Astrocyte (in vitro differentiated cells and primary cell): ENCODE measurements around the gene ZFP1. TPM values are rescaled to one million over a fixed set of nuclear protein-coding genes. Genes with fewer than 3 reads are reported as not detected.

Source experiments
- DNase-seq: peaks from one replicate; pipeline ENCODE4 v3.0.0-alpha.2; 2010; ENCODE audit warnings: low read depth
- FAIRE-seq: peaks from 2 replicates; lab custom pipeline; 2011; peaks lifted over from hg19 to GRCh38; lab: Jason Lieb, UNC
- H2AFZ ChIP-seq: 2 replicates; pipeline ENCODE4 v1.6.0; 2012; ENCODE audit warnings: low read depth, low read length, inconsistent platforms
- H3K27ac ChIP-seq: 2 replicates; pipeline ENCODE4 v1.5.1; 2011; ENCODE audit warnings: low read depth, low read length, inconsistent platforms
- H3K27me3 ChIP-seq: 2 replicates; pipeline ENCODE4 v1.6.0; 2011; ENCODE audit warnings: low read length, inconsistent platforms; ENCODE audit not compliant: insufficient read depth
- H3K36me3 ChIP-seq: 2 replicates; pipeline ENCODE4 v1.5.1; 2011; ENCODE audit warnings: low read length, inconsistent platforms; ENCODE audit not compliant: insufficient read depth
- H3K4me1 ChIP-seq: 2 replicates; pipeline ENCODE4 v1.5.1; 2011; ENCODE audit warnings: low read length, inconsistent platforms; ENCODE audit not compliant: insufficient read depth
- H3K4me2 ChIP-seq: 2 replicates; pipeline ENCODE4 v1.6.0; 2012; ENCODE audit warnings: low read length, inconsistent platforms
- H3K4me3 ChIP-seq: 2 replicates; pipeline ENCODE4 v1.5.1; 2011; ENCODE audit warnings: low read depth, mild to moderate bottlenecking, low read length, inconsistent platforms; ENCODE audit not compliant: insufficient read depth
- H3K79me2 ChIP-seq: 2 replicates; pipeline ENCODE4 v1.6.0; 2012; ENCODE audit warnings: mild to moderate bottlenecking, low read length, inconsistent platforms; ENCODE audit not compliant: insufficient read depth
- H3K9ac ChIP-seq: 2 replicates; pipeline ENCODE4 v1.6.0; 2012; ENCODE audit warnings: mild to moderate bottlenecking, low read length, inconsistent platforms
- H3K9me3 ChIP-seq: 2 replicates; pipeline ENCODE4 v1.5.1; 2012; ENCODE audit warnings: low read depth, mild to moderate bottlenecking, low read length, inconsistent platforms; ENCODE audit not compliant: insufficient read depth
- H4K20me1 ChIP-seq: 2 replicates; pipeline ENCODE4 v1.6.0; 2012; ENCODE audit warnings: low read length, inconsistent platforms; ENCODE audit not compliant: insufficient read depth
- H3K27ac Mint-ChIP-seq: one replicate; pipeline ENCODE4 v1.8.0; 2021; ENCODE audit warnings: mild to moderate bottlenecking, mixed read lengths; ENCODE audit not compliant: unreplicated experiment
- H3K27me3 Mint-ChIP-seq: one replicate; pipeline ENCODE4 v1.8.0; 2021; ENCODE audit warnings: low read depth, mixed read lengths; ENCODE audit not compliant: unreplicated experiment
- H3K36me3 Mint-ChIP-seq: one replicate; pipeline ENCODE4 v1.8.0; 2021; ENCODE audit warnings: low read depth, mixed read lengths; ENCODE audit not compliant: unreplicated experiment
- H3K4me1 Mint-ChIP-seq: one replicate; pipeline ENCODE4 v1.8.0; 2021; ENCODE audit warnings: low read depth, mixed read lengths; ENCODE audit not compliant: unreplicated experiment
- H3K4me3 Mint-ChIP-seq: one replicate; pipeline ENCODE4 v1.8.0; 2021; ENCODE audit warnings: mild to moderate bottlenecking, moderate library complexity, mixed read lengths; ENCODE audit not compliant: unreplicated experiment
- H3K9me3 Mint-ChIP-seq: one replicate; pipeline ENCODE4 v1.8.0; 2021; ENCODE audit warnings: mild to moderate bottlenecking, mixed read lengths; ENCODE audit not compliant: unreplicated experiment
- EZH2 ChIP-seq: IDR thresholded peaks from 2 replicates; pipeline ENCODE4 v1.6.1; 2012; ENCODE audit warnings: mild to moderate bottlenecking, low read length, inconsistent platforms; ENCODE audit not compliant: insufficient read depth
- total RNA-seq: library from RNA; stranded (reverse); gene quantifications from 2 replicates; pipeline ENCODE4 v1.2.1, GENCODE V29; 2021
- TF ChIP-seq, protein P1 (sequence below): IDR thresholded peaks from 2 replicates; pipeline ENCODE4 v1.5.1; 2011; ENCODE audit warnings: low read depth, mild to moderate bottlenecking, inconsistent platforms, low read length, moderate library complexity; ENCODE audit not compliant: insufficient read depth

The ZFP1 gene
- total RNA-seq, 1 donor from 2014 or later: 8.2 TPM

DNA sequence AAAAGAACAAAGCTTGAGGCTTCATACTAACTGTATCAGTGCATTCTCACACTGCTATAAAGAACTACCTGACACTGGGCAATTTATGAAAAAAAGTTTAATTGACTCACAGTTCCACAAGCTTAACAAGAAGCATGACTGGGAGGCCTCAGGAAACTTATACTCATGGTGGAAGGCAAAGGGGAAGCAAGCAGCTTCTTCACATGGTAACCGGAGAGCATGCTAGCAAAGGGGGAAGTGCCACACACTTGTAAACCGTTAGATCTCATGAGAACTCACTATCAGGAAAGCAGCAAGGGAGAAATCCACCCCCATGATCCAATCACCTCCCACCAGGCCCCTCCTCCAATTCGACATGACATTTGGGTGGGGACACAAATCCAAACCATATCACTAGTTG lies 33.3 kb downstream of the ZFP1 start:
- no peak overlapping the region for H3K4me3 Mint-ChIP-seq

DNA sequence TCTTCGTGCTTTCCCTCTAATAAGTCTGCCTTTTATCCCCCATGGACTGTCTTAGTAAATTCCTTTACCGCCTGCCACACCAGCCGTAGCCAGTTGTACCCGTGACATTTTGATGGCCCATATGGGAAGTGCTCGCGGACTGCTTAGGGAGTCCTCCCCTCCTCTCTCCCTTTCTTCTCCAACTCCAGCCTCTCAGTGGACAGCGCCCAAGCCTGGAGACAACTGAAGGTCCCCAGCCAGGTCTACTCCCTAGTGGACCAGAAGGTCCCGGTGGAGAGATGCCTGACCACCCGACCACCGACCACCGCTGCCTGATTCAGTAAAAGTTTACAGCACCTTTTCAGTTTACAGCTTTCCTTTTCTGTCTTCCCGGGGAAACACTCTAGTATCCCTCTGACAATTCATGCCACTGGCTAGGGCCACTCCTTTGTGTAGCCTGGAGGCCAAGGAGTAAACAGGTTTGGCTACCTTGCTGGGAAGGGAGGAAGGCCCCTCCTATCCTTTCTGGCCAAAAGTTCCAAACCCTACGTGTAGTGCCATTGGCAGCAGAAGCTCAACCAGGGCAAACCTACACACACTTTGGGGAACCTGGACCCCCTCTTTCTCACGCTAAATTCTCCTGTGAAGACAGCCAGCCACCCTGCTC lies 40.6 kb downstream of the ZFP1 start:
- Histone ChIP-seq H3K27me3 (no peaks in the 10 kb centered on the region), H3K27ac (no peak overlapping the region), H3K36me3 (no peaks in the 10 kb centered on the region), H3K79me2 (no peaks in the 10 kb centered on the region), H4K20me1 (no peaks in the 10 kb centered on the region), H3K9me3 (no peaks in the 10 kb centered on the region), H3K4me1 (no peaks in the 10 kb centered on the region), H2AFZ (no peak overlapping the region), H3K4me3 (no peak overlapping the region), H3K9ac (no peak overlapping the region), H3K4me2 (no peak overlapping the region)
- Mint-ChIP-seq H3K9me3 (peaks cover 34% of the 10 kb centered on the region), H3K27ac (no peak overlapping the region), H3K4me3 (no peak overlapping the region), H3K4me1 (no peaks in the 10 kb centered on the region), H3K27me3 (peaks cover 26% of the 10 kb centered on the region), H3K36me3 (peaks cover 5% of the 10 kb centered on the region)
- TF ChIP-seq, protein P1, sequence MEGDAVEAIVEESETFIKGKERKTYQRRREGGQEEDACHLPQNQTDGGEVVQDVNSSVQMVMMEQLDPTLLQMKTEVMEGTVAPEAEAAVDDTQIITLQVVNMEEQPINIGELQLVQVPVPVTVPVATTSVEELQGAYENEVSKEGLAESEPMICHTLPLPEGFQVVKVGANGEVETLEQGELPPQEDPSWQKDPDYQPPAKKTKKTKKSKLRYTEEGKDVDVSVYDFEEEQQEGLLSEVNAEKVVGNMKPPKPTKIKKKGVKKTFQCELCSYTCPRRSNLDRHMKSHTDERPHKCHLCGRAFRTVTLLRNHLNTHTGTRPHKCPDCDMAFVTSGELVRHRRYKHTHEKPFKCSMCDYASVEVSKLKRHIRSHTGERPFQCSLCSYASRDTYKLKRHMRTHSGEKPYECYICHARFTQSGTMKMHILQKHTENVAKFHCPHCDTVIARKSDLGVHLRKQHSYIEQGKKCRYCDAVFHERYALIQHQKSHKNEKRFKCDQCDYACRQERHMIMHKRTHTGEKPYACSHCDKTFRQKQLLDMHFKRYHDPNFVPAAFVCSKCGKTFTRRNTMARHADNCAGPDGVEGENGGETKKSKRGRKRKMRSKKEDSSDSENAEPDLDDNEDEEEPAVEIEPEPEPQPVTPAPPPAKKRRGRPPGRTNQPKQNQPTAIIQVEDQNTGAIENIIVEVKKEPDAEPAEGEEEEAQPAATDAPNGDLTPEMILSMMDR: no peak
- TF ChIP-seq EZH2: no peak
- FAIRE-seq: no peak
- no peak for DNase-seq

More for the DNA sequence above, 33.3 kb downstream of the ZFP1 start:
- H4K20me1 ChIP-seq: no peaks in the 10 kb centered on the region
- H3K9me3 ChIP-seq: peaks cover 5% of the 10 kb centered on the region
- Mint-ChIP-seq H3K27me3 (peaks cover 8% of the 10 kb centered on the region), H3K27ac (no peak overlapping the region), H3K36me3 (peaks cover 2% of the 10 kb centered on the region), H3K9me3 (peaks cover 49% of the 10 kb centered on the region), H3K4me1 (no peaks in the 10 kb centered on the region)
- no peak for DNase-seq
- no peaks in the 10 kb centered on the region for H3K36me3 ChIP-seq
- no peak for FAIRE-seq
- no peak overlapping the region for H3K4me3 ChIP-seq
- no peak overlapping the region for H3K27ac ChIP-seq
- no peak overlapping the region for H3K4me2 ChIP-seq
- TF ChIP-seq, protein P1: no peak
- no peak for TF ChIP-seq EZH2
- H3K79me2 ChIP-seq: no peaks in the 10 kb centered on the region
- H3K27me3 ChIP-seq: no peaks in the 10 kb centered on the region
- H3K4me1 ChIP-seq: no peaks in the 10 kb centered on the region
- no peak overlapping the region for H2AFZ ChIP-seq
- no peak overlapping the region for H3K9ac ChIP-seq

DNA sequence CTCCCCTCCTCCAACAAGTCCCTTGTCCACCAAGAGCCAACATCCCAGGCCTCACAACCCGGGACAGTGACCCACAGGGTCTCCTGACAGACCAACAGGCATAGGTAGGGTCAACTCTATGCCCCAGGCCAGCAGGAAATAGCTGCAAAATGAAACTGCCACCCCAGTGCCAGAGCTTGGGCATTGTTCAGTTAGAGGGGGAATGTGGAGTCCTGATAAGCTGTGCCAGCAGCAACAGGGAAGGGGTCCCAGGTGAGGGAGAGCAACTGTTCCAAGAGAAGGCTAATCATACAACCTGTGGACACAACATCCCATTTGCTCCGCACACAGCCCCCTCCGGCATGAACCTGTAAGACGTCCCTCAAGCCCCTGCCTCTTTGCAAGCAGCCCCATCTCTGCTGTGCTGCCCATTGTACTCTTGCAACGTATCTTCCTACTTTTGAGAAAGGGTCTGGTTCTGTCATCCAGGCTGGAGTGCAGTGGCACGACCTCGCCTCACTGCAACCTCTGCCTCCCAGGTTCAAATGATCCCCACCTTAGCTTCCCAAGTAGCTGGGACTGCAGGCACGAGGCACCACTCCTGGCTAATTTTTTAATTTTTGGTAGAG lies 41.4 kb downstream of the ZFP1 start:
- H3K4me3 Mint-ChIP-seq: no peak overlapping the region
- Histone ChIP-seq H3K27me3 (no peaks in the 10 kb centered on the region), H3K9me3 (no peaks in the 10 kb centered on the region), H3K9ac (no peak overlapping the region), H3K36me3 (no peaks in the 10 kb centered on the region), H3K79me2 (no peaks in the 10 kb centered on the region), H3K4me1 (no peaks in the 10 kb centered on the region), H3K27ac (no peak overlapping the region), H2AFZ (no peak overlapping the region), H3K4me2 (no peak overlapping the region), H3K4me3 (no peak overlapping the region), H4K20me1 (no peaks in the 10 kb centered on the region)
- no peak for TF ChIP-seq EZH2
- TF ChIP-seq, protein P1: no peak
- H3K36me3 Mint-ChIP-seq: peaks cover 5% of the 10 kb centered on the region
- FAIRE-seq (no peak), DNase-seq (no peak)
- H3K27ac Mint-ChIP-seq: no peak overlapping the region
- no peaks in the 10 kb centered on the region for H3K4me1 Mint-ChIP-seq
- H3K9me3 Mint-ChIP-seq: peaks cover 39% of the 10 kb centered on the region
- H3K27me3 Mint-ChIP-seq: peaks cover 25% of the 10 kb centered on the region
